Measurements from ENCODE around the gene PCED1A.

DNA sequence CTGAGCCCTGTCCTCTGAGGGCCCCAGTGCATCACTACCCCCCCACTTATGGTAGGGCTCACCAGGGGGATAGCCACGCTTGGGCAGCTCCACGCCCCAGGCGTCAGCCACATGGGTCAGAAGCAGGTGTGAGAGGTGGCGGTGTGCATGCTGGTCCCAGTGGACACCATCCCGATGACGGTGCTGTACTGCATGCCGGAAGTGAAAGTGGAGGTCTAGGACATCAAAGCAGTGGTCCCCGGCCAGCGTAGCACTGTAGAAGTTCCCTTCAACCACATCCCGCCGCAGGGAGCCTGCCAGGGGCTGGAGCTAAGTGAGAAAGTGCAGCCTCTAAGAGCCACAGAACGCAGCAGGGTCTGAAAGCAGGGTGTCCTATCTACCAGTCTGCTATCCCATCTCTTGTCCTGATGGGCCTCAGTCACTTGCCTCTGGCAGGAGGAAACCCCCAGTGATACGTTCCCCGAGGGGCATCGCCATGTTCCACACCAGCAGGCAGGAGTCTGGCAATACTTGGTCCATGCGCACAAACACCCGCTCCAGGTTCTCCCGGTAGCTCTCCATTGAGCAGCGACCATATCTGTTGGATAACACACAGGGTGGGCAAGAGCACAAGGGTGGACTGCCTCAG, 2.2 kb downstream of the PCED1A start:
- no peak for TF ChIP-seq ARNT (IDR thresholded peaks at IDR 0.05)
- no peak for TF ChIP-seq SP1 (IDR thresholded peaks at IDR 0.05)
- no peak for TF ChIP-seq HDGF (IDR thresholded peaks at IDR 0.05; ENCODE audit: borderline replicate concordance)
- TF ChIP-seq ELF4 (IDR thresholded peaks at IDR 0.05) = no peak
- TF ChIP-seq FOXA1 (IDR thresholded peaks at IDR 0.05) = no peak
- TF ChIP-seq SUZ12 (IDR thresholded peaks at IDR 0.05) = no peak
- no peak for TF ChIP-seq FOXM1 (IDR thresholded peaks at IDR 0.05; ENCODE audit: borderline replicate concordance)
- TF ChIP-seq ZNF384 (IDR thresholded peaks at IDR 0.05) = no peak
- no peak for TF ChIP-seq TARDBP (IDR thresholded peaks at IDR 0.05)
- TF ChIP-seq L3MBTL2 (conservative IDR thresholded peaks at IDR 0.05) = no peak
- no peak for TF ChIP-seq BHLHE40 (IDR thresholded peaks at IDR 0.05; ENCODE audit: borderline replicate concordance)
- no peak for TF ChIP-seq NFRKB (IDR thresholded peaks at IDR 0.05)

All from HEK293T (cell line).